IMR-90 (cell line): ENCODE data around the gene VARS2. TPM values are rescaled to one million over a fixed set of nuclear protein-coding genes. Genes with fewer than 3 reads are reported as not detected.

Experiments used
- ATAC-seq: fragments of 200-7000 bp; cut with Tn5 transposase; 2 replicates; pipeline ENCODE4 v1.9.1; 2020; ENCODE audit warnings: low read depth, mild to moderate bottlenecking, moderate library complexity
- Bru-seq: library from RNA; stranded (reverse); fragments of 400-500 nt; gene quantifications from one replicate; lab custom pipeline; 2021; lab: Mats Ljungman, UMichigan
- BruChase-seq, 2 experiments: library from RNA; stranded (reverse); fragments of 400-500 nt; gene quantifications; one replicate each; lab custom pipeline; 2021; lab: Mats Ljungman, UMichigan
- BruUV-seq: library from RNA; stranded (reverse); fragments of 400-500 nt; replicated peaks from 2 replicates; lab custom pipeline; 2021; lab: Mats Ljungman, UMichigan
- CTCF ChIA-PET: fragments of 300-600 bp; formaldehyde crosslinking; extraction: SDS; loops from one replicate; lab custom pipeline; 2021; ENCODE audit warnings: antibody characterized with exemption; lab: Yijun Ruan, JAX
- POLR2A ChIA-PET: fragments of 300-600 bp; sonication (Branson Sonifier 250); formaldehyde crosslinking; loops from one replicate; lab custom pipeline; 2022; ENCODE audit warnings: antibody characterized with exemption; ENCODE audit not compliant: unreplicated experiment; lab: Charles Lee
- DNase-seq: peaks from one replicate; pipeline ENCODE4 v3.0.0; 2013
- H2AFZ ChIP-seq: replicated peaks from 2 replicates; pipeline ENCODE3; 2013; ENCODE audit warnings: low read length, mild to moderate bottlenecking; ENCODE audit not compliant: poor library complexity
- H2AK5ac ChIP-seq: 2 replicates; pipeline ENCODE4 v1.6.1; 2013; ENCODE audit warnings: low read depth, low read length, inconsistent platforms
- H2AK9ac ChIP-seq: replicated peaks from 2 replicates; pipeline ENCODE3; 2013; ENCODE audit warnings: mild to moderate bottlenecking, low read depth, low read length, moderate library complexity; ENCODE audit not compliant: poor library complexity
- H2BK120ac ChIP-seq: 2 replicates; pipeline ENCODE4 v1.6.1; 2013; ENCODE audit warnings: low read depth, low read length, inconsistent platforms
- H2BK15ac ChIP-seq: 3 replicates; pipeline ENCODE4 v1.6.1; 2013; ENCODE audit warnings: low read depth, low read length, inconsistent platforms
- H2BK20ac ChIP-seq: 2 replicates; pipeline ENCODE4 v1.6.1; 2013; ENCODE audit warnings: low read depth, mild to moderate bottlenecking, inconsistent platforms, low read length, moderate library complexity
- H2BK5ac ChIP-seq: 2 replicates; pipeline ENCODE4 v1.6.1; 2013; ENCODE audit warnings: mild to moderate bottlenecking, low read depth, low read length, inconsistent platforms; ENCODE audit not compliant: poor library complexity, severe bottlenecking
- H3K14ac ChIP-seq: replicated peaks from 2 replicates; pipeline ENCODE4 v1.6.1; 2013; ENCODE audit warnings: low read depth, low read length, inconsistent platforms
- H3K18ac ChIP-seq: 2 replicates; pipeline ENCODE4 v1.6.1; 2013; ENCODE audit warnings: low read depth, low read length, control low read depth
- H3K23ac ChIP-seq: 2 replicates; pipeline ENCODE4 v1.6.1; 2013; ENCODE audit warnings: low read depth, low read length, inconsistent platforms
- H3K27ac ChIP-seq: 2 replicates; pipeline ENCODE4 v1.5.1; 2013; ENCODE audit warnings: mild to moderate bottlenecking, control low read depth, low read length; ENCODE audit not compliant: insufficient read depth
- H3K27me3 ChIP-seq: 2 replicates; pipeline ENCODE4 v1.6.1; 2013; ENCODE audit warnings: low read length; ENCODE audit not compliant: control insufficient read depth, insufficient read depth
- H3K36me3 ChIP-seq: 2 replicates; pipeline ENCODE4 v1.6.1; 2013; ENCODE audit warnings: low read length, mixed read lengths; ENCODE audit not compliant: control insufficient read depth, insufficient read depth
- H3K4ac ChIP-seq: 2 replicates; pipeline ENCODE4 v1.6.1; 2013; ENCODE audit warnings: low read depth, low read length, inconsistent platforms
- H3K4me1 ChIP-seq: 2 replicates; pipeline ENCODE4 v1.6.1; 2013; ENCODE audit warnings: low read length, mixed read lengths; ENCODE audit not compliant: control insufficient read depth, insufficient read depth
- H3K4me2 ChIP-seq: 2 replicates; pipeline ENCODE4 v1.6.1; 2013; ENCODE audit warnings: low read depth, mild to moderate bottlenecking, control low read depth, low read length, moderate library complexity
- H3K4me3 ChIP-seq: 2 replicates; pipeline ENCODE4 v1.5.1; 2013; ENCODE audit warnings: low read depth, mild to moderate bottlenecking, control low read depth, low read length, moderate library complexity; ENCODE audit not compliant: insufficient read depth
- H3K56ac ChIP-seq: 2 replicates; pipeline ENCODE4 v1.6.1; 2013; ENCODE audit warnings: low read length, inconsistent platforms; ENCODE audit not compliant: insufficient read depth; ENCODE audit errors: extremely low read depth
- H3K79me1 ChIP-seq, 2 experiments: 2 replicates each; pipeline ENCODE4 v1.6.1; 2013; ENCODE audit warnings: low read length in 2 of 2, inconsistent platforms in 1 of 2, low read depth in 1 of 2
- H3K9ac ChIP-seq: 2 replicates; pipeline ENCODE4 v1.6.1; 2013; ENCODE audit warnings: low read depth, low read length, control low read depth
- H3K9me1 ChIP-seq: 2 replicates; pipeline ENCODE4 v1.6.1; 2013; ENCODE audit warnings: low read length, inconsistent platforms; ENCODE audit not compliant: insufficient read depth
- H3K9me3 ChIP-seq: 2 replicates; pipeline ENCODE4 v1.6.1; 2013; ENCODE audit warnings: low read length; ENCODE audit not compliant: control insufficient read depth, insufficient read depth
- H4K20me1 ChIP-seq: 2 replicates; pipeline ENCODE4 v1.6.1; 2013; ENCODE audit warnings: low read length, inconsistent platforms; ENCODE audit not compliant: insufficient read depth
- H4K5ac ChIP-seq: 2 replicates; pipeline ENCODE4 v1.6.1; 2013; ENCODE audit warnings: mild to moderate bottlenecking, low read depth, low read length, control low read depth
- H4K8ac ChIP-seq, 2 experiments: 2 replicates each; pipeline ENCODE4 v1.6.1; 2013; ENCODE audit warnings: low read depth in 2 of 2, low read length in 2 of 2, control low read depth in 1 of 2, inconsistent platforms in 1 of 2
- H4K91ac ChIP-seq: 2 replicates; pipeline ENCODE4 v1.6.1; 2013; ENCODE audit warnings: low read depth, low read length, inconsistent platforms; ENCODE audit not compliant: insufficient read depth
- BHLHE40 ChIP-seq: fragments of 150-350 bp; IDR thresholded peaks from 2 replicates; pipeline ENCODE4 v1.6.1; 2016; ENCODE audit warnings: mild to moderate bottlenecking, low read depth, low read length
- CEBPB ChIP-seq: IDR thresholded peaks from 2 replicates; pipeline ENCODE4 v1.6.1; 2012; ENCODE audit warnings: low read depth, low read length, improper control_type of control experiment
- CHD1 ChIP-seq: IDR thresholded peaks from 2 replicates; pipeline ENCODE4 v1.6.1; 2012; ENCODE audit warnings: low read depth, low read length, improper control_type of control experiment
- CTCF ChIP-seq: conservative IDR thresholded peaks from 2 replicates; pipeline ENCODE4 v1.5.1; 2012; ENCODE audit warnings: mild to moderate bottlenecking, low read depth, low read length, improper control_type of control experiment
- ELK1 ChIP-seq: fragments of 150-350 bp; IDR thresholded peaks from 2 replicates; pipeline ENCODE4 v1.6.1; 2016; ENCODE audit warnings: low read depth, mild to moderate bottlenecking, low read length, moderate library complexity, borderline replicate concordance
- FOS ChIP-seq: fragments of 150-350 bp; IDR thresholded peaks from 2 replicates; pipeline ENCODE4 v1.6.1; 2016; ENCODE audit warnings: low read depth, low read length
- NFE2L2 ChIP-seq: fragments of 150-350 bp; IDR thresholded peaks from 2 replicates; pipeline ENCODE4 v1.6.1; 2016; ENCODE audit warnings: low read depth, mild to moderate bottlenecking, low read length
- POLR2A ChIP-seq: IDR thresholded peaks from 2 replicates; pipeline ENCODE4 v1.6.1; 2012; ENCODE audit warnings: mild to moderate bottlenecking, low read depth, low read length
- RAD21 ChIP-seq: IDR thresholded peaks from 2 replicates; pipeline ENCODE4 v1.6.1; 2012; ENCODE audit warnings: low read length, improper control_type of control experiment
- RCOR1 ChIP-seq: IDR thresholded peaks from 2 replicates; pipeline ENCODE4 v1.6.1; 2012; ENCODE audit warnings: mild to moderate bottlenecking, low read length, improper control_type of control experiment; ENCODE audit not compliant: insufficient replicate concordance
- USF2 ChIP-seq: fragments of 150-350 bp; IDR thresholded peaks from 2 replicates; pipeline ENCODE4 v1.6.1; 2017; ENCODE audit warnings: mild to moderate bottlenecking, antibody characterized with exemption, low read length, low read depth
- WGBS, 2 experiments: methylation state at CpG; one replicate each; pipeline versions ENCODE4 v1.1.5 to v1.1.7; 2013; ENCODE audit warnings: missing lambda C conversion rate in 2 of 2; ENCODE audit not compliant: insufficient read length in 1 of 2; ENCODE audit errors: extremely low coverage in 2 of 2; 5-methylcytosine and 5-hydroxymethylcytosine counted together
- dilution Hi-C: fragments of 300-500 bp; cut with HindIII; formaldehyde crosslinking; loops from one replicate; pipeline ENCODE4 v1.14.3; 2018; ENCODE audit warnings: low sequenced_read_pairs; ENCODE audit not compliant: unreplicated experiment
- in situ Hi-C: fragments of 300-500 bp; cut with MboI; formaldehyde crosslinking; loops from 3 replicates; pipeline ENCODE4 v1.14.3; 2019; ENCODE audit warnings: low sequenced_read_pairs, inconsistent platforms, mixed read lengths
- intact Hi-C: fragments of 100-400 bp; cut with micrococcal nuclease; formaldehyde crosslinking; loops from 2 replicates; pipeline ENCODE4 v1.10.0; 2022
- long read RNA-seq: library from polyadenylated mRNA; unstranded; transcript quantifications from one replicate; pipeline ENCODE4 v2.0.0, GENCODE V29; 2021; ENCODE audit not compliant: unreplicated experiment
- polyA plus RNA-seq, 3 experiments: library from polyadenylated mRNA; depleted of rRNA; stranded (reverse); fragments of >200 nt; gene quantifications; 2 replicates each; pipeline ENCODE4 v1.2.3, GENCODE V29; 2012; ENCODE audit warnings: low replicate concordance in 1 of 3
- total RNA-seq: library from RNA; depleted of rRNA; stranded (reverse); fragments of >200 nt; gene quantifications from 2 replicates; pipeline ENCODE4 v1.2.3, GENCODE V29; 2012; rRNA removed

The VARS2 gene
- total RNA-seq: 6.9 and 7.2 TPM in 2 replicates
- 13.3 and 14.0 TPM in 2 replicates for polyA plus RNA-seq (2012; rRNA removed)
- polyA plus RNA-seq (2012; cell fraction: cytosol; rRNA removed): 5.5 and 6.7 TPM in 2 replicates
- 98.4 and 123 TPM in 2 replicates for polyA plus RNA-seq (2012; cell fraction: nucleus; rRNA removed; ENCODE audit: low replicate concordance)
- percentile 49 among the genes with signal in this experiment for Bru-seq, nascent RNA
- BruChase-seq, experiment 1, labeled RNA remaining after a 6-hour chase: percentile 71 among the genes with signal in this experiment
- BruChase-seq, experiment 2, labeled RNA remaining after a 2-hour chase: percentile 67 among the genes with signal in this experiment
- long read RNA-seq, partial matches to known transcripts: 4 of 7 reads
- long read RNA-seq, other reads (novel, unspliced or antisense): 3 of 7 reads

DNA sequence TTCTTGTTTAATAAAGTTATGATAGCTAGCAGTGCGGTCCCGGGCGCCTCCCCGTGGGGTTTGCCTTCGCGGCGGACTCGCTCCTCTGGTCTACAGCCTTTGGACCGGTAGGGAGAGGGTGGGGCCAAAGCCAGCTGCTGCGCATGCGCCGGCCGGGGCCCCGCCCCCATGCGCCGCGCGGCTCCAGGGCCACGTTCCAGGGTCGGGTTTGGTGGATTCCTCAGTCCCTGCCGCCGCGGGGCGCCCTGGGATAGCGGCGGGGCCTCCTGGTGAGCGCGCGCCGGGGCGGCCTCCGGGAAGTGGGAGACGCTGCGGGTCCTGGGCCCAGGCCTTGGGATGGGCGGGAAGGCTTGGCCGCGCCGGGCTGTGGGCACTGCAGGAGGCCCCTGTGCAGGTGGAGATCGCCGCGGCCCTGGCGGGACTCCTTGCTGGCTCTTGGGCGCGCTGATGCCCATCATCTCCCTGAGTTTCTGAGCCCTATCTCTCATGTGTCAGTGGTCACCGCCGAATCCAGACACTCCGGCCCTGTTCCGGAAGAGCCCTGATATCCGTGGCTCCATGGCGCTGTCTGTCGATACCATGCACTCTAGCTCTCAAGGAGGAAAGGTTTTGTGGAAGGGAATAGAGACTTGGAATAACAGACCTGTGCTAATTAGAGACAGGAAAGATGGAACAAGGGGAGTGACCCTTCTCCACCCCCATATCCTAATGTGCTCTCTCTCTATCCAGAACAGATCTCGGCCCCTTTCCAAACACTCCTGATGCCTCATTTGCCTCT, at the start of gene VARS2:
Gene VARS2, plus strand, starts transcription at position 163 of the 778 bp plus-strand sequence. Its CDS starts 599 bp downstream, at position 762.
- H3K27ac ChIP-seq: peak within 1 kb of the TSS; percentile 82
- peak within 1 kb of the TSS; percentile 90 for H3K9ac ChIP-seq
- WGBS, 2 experiments: 0% methylated on average over 8 of the region's 52 CpGs; no CpG with 5 or more reads in 1 of the 2 experiments
- peak within 1 kb of the TSS; percentile 99 for H2AFZ ChIP-seq
- H2AK9ac ChIP-seq: peak within 1 kb of the TSS; percentile 97
- peak within 1 kb of the TSS; percentile 44 for H3K4me3 ChIP-seq
- H2BK20ac ChIP-seq: no peak within 1 kb of the TSS
- peak within 1 kb of the TSS; percentile 62 for H3K18ac ChIP-seq
- peaks cover 12% of the 10 kb centered on the region for H3K4me1 ChIP-seq
- DNase-seq (peak; percentile 88), ATAC-seq (peak; percentile 97)
- H2AK5ac ChIP-seq: peak within 1 kb of the TSS; percentile 95
- intact Hi-C loops: loop anchor here (1.0 to 10.0 kb wide), 2 partner anchors 86 to 281 kb away; no protein-coding TSS in a partner anchor
- ChIA-PET POLR2A (interaction anchor here (0.7 to 0.8 kb wide), 2 partner anchors 168 to 299 kb away, joined by 3 to 10 read pairs; no protein-coding TSS in a partner anchor), CTCF (interaction anchor here (0.8 to 3.6 kb wide), 11 partner anchors 12 to 173 kb away, joined by 3 to 31 read pairs (median 12); no protein-coding TSS in a partner anchor)
- H3K56ac ChIP-seq: peak within 1 kb of the TSS; percentile 85
- H3K9me1 ChIP-seq: no peaks in the 10 kb centered on the region
- H2BK120ac ChIP-seq: peak within 1 kb of the TSS; percentile 51
- in situ Hi-C loops: no loop called here
- peaks cover 22% of the 10 kb centered on the region for H3K36me3 ChIP-seq
- peak within 1 kb of the TSS; percentile 91 for H3K4me2 ChIP-seq
- no peaks in the 10 kb centered on the region for H4K20me1 ChIP-seq
- H3K14ac ChIP-seq: peak within 1 kb of the TSS; percentile 97
- dilution Hi-C loops: no loop called here
- peak within 1 kb of the TSS; percentile 90 for H4K91ac ChIP-seq
- no peaks in the 10 kb centered on the region for H3K27me3 ChIP-seq
- peak within 1 kb of the TSS; percentile 100 for H4K8ac ChIP-seq
- no peaks in the 10 kb centered on the region for H3K9me3 ChIP-seq
- H3K4ac ChIP-seq: peak within 1 kb of the TSS; percentile 98
- peaks cover 7 to 13% of the 10 kb centered on the region in 2 experiments for H3K79me1 ChIP-seq
- peak within 1 kb of the TSS; percentile 92 for H3K23ac ChIP-seq
- BruUV-seq: TSS peak; percentile 55
- peak within 1 kb of the TSS; percentile 92 for H4K5ac ChIP-seq
- peak within 1 kb of the TSS; percentile 44; the same call in 1 of the 3 replicates for H2BK15ac ChIP-seq
- H2BK5ac ChIP-seq: peak within 1 kb of the TSS; percentile 84
- TF ChIP-seq FOS (no peak), USF2 (peak; percentile 30; the same call in 1 of the 2 replicates), CEBPB (no peak), ELK1 (no peak), RAD21 (peak; percentile 50), POLR2A (peak; percentile 60; the same call in 1 of the 2 replicates), BHLHE40 (no peak), CTCF (peak; percentile 54), CHD1 (no peak), RCOR1 (no peak), NFE2L2 (no peak)
